Measurements from ENCODE around the gene AK2.

DNA sequence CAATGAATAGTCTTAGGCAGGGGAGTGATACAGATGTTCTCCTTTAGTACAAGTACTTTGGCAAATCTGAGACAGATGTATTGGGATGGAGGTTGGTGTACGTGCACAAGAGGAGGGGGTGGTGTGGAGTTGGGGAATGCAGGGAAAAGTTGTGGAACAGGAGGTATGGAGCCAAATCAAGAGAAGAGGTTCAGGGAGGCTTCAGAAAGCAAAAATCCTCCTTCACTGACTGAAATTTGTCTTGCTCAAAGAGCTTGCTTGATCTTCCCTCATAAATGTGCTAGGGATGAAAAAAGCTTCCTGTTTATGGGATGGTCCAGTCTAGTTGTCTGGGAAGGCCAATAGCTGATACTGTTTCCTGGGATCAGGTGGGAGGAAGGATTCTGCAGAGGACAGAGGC, 77.9 kb downstream of the AK2 start:
- TF ChIP-seq, protein P1, sequence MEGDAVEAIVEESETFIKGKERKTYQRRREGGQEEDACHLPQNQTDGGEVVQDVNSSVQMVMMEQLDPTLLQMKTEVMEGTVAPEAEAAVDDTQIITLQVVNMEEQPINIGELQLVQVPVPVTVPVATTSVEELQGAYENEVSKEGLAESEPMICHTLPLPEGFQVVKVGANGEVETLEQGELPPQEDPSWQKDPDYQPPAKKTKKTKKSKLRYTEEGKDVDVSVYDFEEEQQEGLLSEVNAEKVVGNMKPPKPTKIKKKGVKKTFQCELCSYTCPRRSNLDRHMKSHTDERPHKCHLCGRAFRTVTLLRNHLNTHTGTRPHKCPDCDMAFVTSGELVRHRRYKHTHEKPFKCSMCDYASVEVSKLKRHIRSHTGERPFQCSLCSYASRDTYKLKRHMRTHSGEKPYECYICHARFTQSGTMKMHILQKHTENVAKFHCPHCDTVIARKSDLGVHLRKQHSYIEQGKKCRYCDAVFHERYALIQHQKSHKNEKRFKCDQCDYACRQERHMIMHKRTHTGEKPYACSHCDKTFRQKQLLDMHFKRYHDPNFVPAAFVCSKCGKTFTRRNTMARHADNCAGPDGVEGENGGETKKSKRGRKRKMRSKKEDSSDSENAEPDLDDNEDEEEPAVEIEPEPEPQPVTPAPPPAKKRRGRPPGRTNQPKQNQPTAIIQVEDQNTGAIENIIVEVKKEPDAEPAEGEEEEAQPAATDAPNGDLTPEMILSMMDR (conservative IDR thresholded peaks at IDR 0.05), result no peak
- no peak for TF ChIP-seq ZFX (IDR thresholded peaks at IDR 0.05)
